ENCODE results near the gene SGTA.

The SGTA gene

GRCh38 chr19:2733930-2734588 is 49.0 kb downstream of the SGTA start:
- ChIA-PET POLR2A (interaction anchor here (0.5 to 0.6 kb wide), 2 partner anchors 33 to 714 kb away, joined by 6 to 7 read pairs; no protein-coding TSS in a partner anchor), CTCF (interaction anchor here (0.6 to 1.4 kb wide), 2 partner anchors 16 to 379 kb away, joined by 6 read pairs; no protein-coding TSS in a partner anchor)
- TF ChIP-seq ZNF670 (tag by site-specific recombination; IDR thresholded peaks at IDR 0.05; ENCODE audit: low read depth) (no peak), ZNF600 (tag by site-specific recombination; IDR thresholded peaks at IDR 0.05) (peak; percentile 89), ZXDB (tag by site-specific recombination; IDR thresholded peaks at IDR 0.05) (no peak), ZNF426 (tag by site-specific recombination; IDR thresholded peaks at IDR 0.05) (no peak), ZBTB26 (tag by site-specific recombination; optimal IDR thresholded peaks at IDR 0.05) (peak; percentile 27), ZIC2 (tag by site-specific recombination; IDR thresholded peaks at IDR 0.05) (0 out of 2 replicates have a peak, but pooled peaks have one; percentile 5), ZBTB17 (tag by site-specific recombination; IDR thresholded peaks at IDR 0.05) (peak; percentile 51), KLF1 (tag by site-specific recombination; IDR thresholded peaks at IDR 0.05) (peak; percentile 31), MYNN (tag by site-specific recombination; IDR thresholded peaks at IDR 0.05; ENCODE audit: borderline replicate concordance) (no peak), SALL2 (tag by site-specific recombination; IDR thresholded peaks at IDR 0.05; ENCODE audit: borderline replicate concordance) (no peak), ZNF548 (tag by site-specific recombination; IDR thresholded peaks at IDR 0.05) (no peak), ZFHX2 (tag by site-specific recombination; conservative IDR thresholded peaks at IDR 0.05) (peak; percentile 65), ZNF202 (tag by site-specific recombination; IDR thresholded peaks at IDR 0.05; ENCODE audit: borderline replicate concordance) (no peak), ZBTB48 (tag by site-specific recombination; IDR thresholded peaks at IDR 0.05) (no peak), ZSCAN4 (tag by site-specific recombination; IDR thresholded peaks at IDR 0.05) (peak; percentile 87), ZBTB8A (tag by site-specific recombination; IDR thresholded peaks at IDR 0.05) (peak; percentile 58), SP7 (tag by site-specific recombination; IDR thresholded peaks at IDR 0.05) (peak; percentile 34; the same call in 1 of the 2 replicates), EGR2 (tag by site-specific recombination; IDR thresholded peaks at IDR 0.05; ENCODE audit: low read depth) (peak; percentile 70; the same call in 1 of the 2 replicates), ZSCAN5A (tag by site-specific recombination; IDR thresholded peaks at IDR 0.05) (0 out of 2 replicates have a peak, but pooled peaks have one; percentile 16), ZNF571 (tag by site-specific recombination; IDR thresholded peaks at IDR 0.05) (no peak), KLF17 (tag by site-specific recombination; IDR thresholded peaks at IDR 0.05) (peak; percentile 86), HIC1 (tag by site-specific recombination; IDR thresholded peaks at IDR 0.05) (no peak), SP2 (tag by site-specific recombination; IDR thresholded peaks at IDR 0.05) (peak; percentile 27)
- H3K36me3 ChIP-seq (ENCODE audit: control insufficient read depth in 2 of 2, insufficient read depth in 1 of 2, low read length in 2 of 2), result peaks cover 0 to 51% of the 10 kb centered on the region in 2 experiments; a peak in 2 of 3 replicates
- no peaks in the 10 kb centered on the region for H3K9me3 ChIP-seq (ENCODE audit: control insufficient read depth, insufficient read depth, low read depth, low read length)
- no peak overlapping the region for H3K4me3 ChIP-seq (ENCODE audit: low read depth, low read length)
- H3K4me1 ChIP-seq (ENCODE audit: control insufficient read depth, insufficient read depth, low read length), result no peaks in the 10 kb centered on the region
- H3K27ac ChIP-seq (ENCODE audit: extremely low read depth, low read depth, low read length), result no peak overlapping the region; the same call in 1 of the 2 replicates
